Measurements from ENCODE around the gene IL3. TPM values are rescaled to one million over a fixed set of nuclear protein-coding genes. Genes with fewer than 3 reads are reported as not detected.

Gene IL3
- total RNA-seq, 3 donors from 2014 or later (not counting 1 experiment from before 2014, with no cell fraction given): not detected

GRCh38 chr5:132075719-132076077, 15.2 kb downstream of the IL3 start:
- 81% methylated on average over 2 of the region's 2 CpGs for WGBS (ENCODE audit: insufficient coverage)
- TF ChIP-seq CTCF (IDR thresholded peaks at IDR 0.05): no peak
- no peak overlapping the region for H3K4me3 ChIP-seq (ENCODE audit: low read length)
- Mint-ChIP-seq H3K36me3 (no peaks in the 10 kb centered on the region), H3K4me1 (peaks cover 20 to 51% of the 10 kb centered on the region in 2 donors), H3K27me3 (ENCODE audit: low read depth in 2 of 2) (peaks cover 0 to 3% of the 10 kb centered on the region in 2 donors), H3K9me3 (no peaks in the 10 kb centered on the region), H3K27ac (peak overlapping the region; percentile 36 to 48), H3K4me3 (no peak overlapping the region)
- no peaks in the 10 kb centered on the region for H3K36me3 ChIP-seq (ENCODE audit: control insufficient read depth, insufficient read depth, low read length)
- H3K4me1 ChIP-seq (ENCODE audit: control insufficient read depth, insufficient read depth, low read length): peaks cover 59% of the 10 kb centered on the region
- no peaks in the 10 kb centered on the region for H3K27me3 ChIP-seq (ENCODE audit: control insufficient read depth, insufficient read depth, low read length)
- no peak overlapping the region for H3K27ac ChIP-seq (ENCODE audit: low read length)
- DNase-seq: no peak
- intact Hi-C loops (cut with micrococcal nuclease): no loop called here
- no peaks in the 10 kb centered on the region for H3K9me3 ChIP-seq (ENCODE audit: control insufficient read depth, insufficient read depth, low read length)
- ATAC-seq: no peak

- Histone ChIP-seq H3K36me3 (ENCODE audit: control insufficient read depth, insufficient read depth, low read length) (no peaks in the 10 kb centered on the region), H3K27ac (ENCODE audit: low read length) (no peak overlapping the region), H3K9me3 (ENCODE audit: control insufficient read depth, insufficient read depth, low read length) (no peaks in the 10 kb centered on the region), H3K27me3 (ENCODE audit: control insufficient read depth, insufficient read depth, low read length) (no peaks in the 10 kb centered on the region), H3K4me3 (ENCODE audit: low read length) (no peak overlapping the region), H3K4me1 (ENCODE audit: control insufficient read depth, insufficient read depth, low read length) (peaks cover 55% of the 10 kb centered on the region)
- Mint-ChIP-seq H3K27me3 (ENCODE audit: low read depth in 2 of 2) (no peaks in the 10 kb centered on the region), H3K27ac (peak overlapping the region; percentile 48 to 63), H3K4me1 (peaks cover 20 to 45% of the 10 kb centered on the region in 2 donors), H3K4me3 (no peak overlapping the region), H3K36me3 (no peaks in the 10 kb centered on the region), H3K9me3 (no peaks in the 10 kb centered on the region)
- WGBS (ENCODE audit: insufficient coverage): 83% methylated on average over 11 of the region's 11 CpGs
- DNase-seq: no peak
- intact Hi-C loops (cut with micrococcal nuclease): no loop called here
- TF ChIP-seq CTCF (IDR thresholded peaks at IDR 0.05): no peak
- ATAC-seq: peak in 1 of 3 donors; percentile 55
These were observed 15.9 kb downstream of the IL3 start for GRCh38 chr5:132076202-132076830.

GRCh38 chr5:132076983-132077382, 16.5 kb downstream of the IL3 start:
- 95% methylated on average over 8 of the region's 8 CpGs for WGBS (ENCODE audit: insufficient coverage)
- ATAC-seq (no peak), DNase-seq (no peak)
- H3K27ac ChIP-seq (ENCODE audit: low read length): no peak overlapping the region
- H3K9me3 ChIP-seq (ENCODE audit: control insufficient read depth, insufficient read depth, low read length): no peaks in the 10 kb centered on the region
- Mint-ChIP-seq H3K27ac (peak overlapping the region; percentile 48 to 63), H3K4me3 (no peak overlapping the region), H3K27me3 (ENCODE audit: low read depth in 2 of 2) (no peaks in the 10 kb centered on the region), H3K36me3 (no peaks in the 10 kb centered on the region), H3K9me3 (no peaks in the 10 kb centered on the region), H3K4me1 (peaks cover 20 to 40% of the 10 kb centered on the region in 2 donors)
- no peak for TF ChIP-seq CTCF (IDR thresholded peaks at IDR 0.05)
- peaks cover 49% of the 10 kb centered on the region for H3K4me1 ChIP-seq (ENCODE audit: control insufficient read depth, insufficient read depth, low read length)
- intact Hi-C loops (cut with micrococcal nuclease): no loop called here
- H3K36me3 ChIP-seq (ENCODE audit: control insufficient read depth, insufficient read depth, low read length): no peaks in the 10 kb centered on the region
- no peak overlapping the region for H3K4me3 ChIP-seq (ENCODE audit: low read length)
- no peaks in the 10 kb centered on the region for H3K27me3 ChIP-seq (ENCODE audit: control insufficient read depth, insufficient read depth, low read length)

- Histone ChIP-seq H3K4me1 (ENCODE audit: control insufficient read depth, insufficient read depth, low read length) (peaks cover 37% of the 10 kb centered on the region), H3K27me3 (ENCODE audit: control insufficient read depth, insufficient read depth, low read length) (no peaks in the 10 kb centered on the region), H3K27ac (ENCODE audit: low read length) (no peak overlapping the region), H3K4me3 (ENCODE audit: low read length) (no peak overlapping the region), H3K9me3 (ENCODE audit: control insufficient read depth, insufficient read depth, low read length) (no peaks in the 10 kb centered on the region), H3K36me3 (ENCODE audit: control insufficient read depth, insufficient read depth, low read length) (no peaks in the 10 kb centered on the region)
- no peak for ATAC-seq
- no peak for DNase-seq
- Mint-ChIP-seq H3K36me3 (no peaks in the 10 kb centered on the region), H3K4me1 (peaks cover 14 to 19% of the 10 kb centered on the region in 2 donors), H3K9me3 (no peaks in the 10 kb centered on the region), H3K27me3 (ENCODE audit: low read depth in 2 of 2) (no peaks in the 10 kb centered on the region), H3K4me3 (no peak overlapping the region), H3K27ac (no peak overlapping the region)
- no peak for TF ChIP-seq CTCF (IDR thresholded peaks at IDR 0.05)
- intact Hi-C loops (cut with micrococcal nuclease): no loop called here
- WGBS (ENCODE audit: insufficient coverage): 87% methylated on average over 4 of the region's 4 CpGs
These were observed 18.6 kb downstream of the IL3 start for GRCh38 chr5:132079081-132079480.
